Right renal cortex interstitium (tissue), 3 donors: ENCODE results near the gene ICE2. TPM values are rescaled to one million over a fixed set of nuclear protein-coding genes. Genes with fewer than 3 reads are reported as not detected.
"Not testable (repeated sequence)": the region's sequence is repeated elsewhere in the genome, so short reads cannot be mapped to it uniquely, and the experiment has no call there.

Experiments
- DNase-seq, 3 donors: peaks; one replicate each; pipeline ENCODE4 v3.0.0-alpha.2; 2013; ENCODE audit warnings: low read depth in 3 of 3, low spot score in 2 of 3
- polyA plus RNA-seq, 3 donors: library from polyadenylated mRNA; unstranded; fragments of 120-200 nt; gene quantifications; one replicate each; pipeline ENCODE4 v1.2.1, GENCODE V29; 2013; ENCODE audit not compliant: insufficient read length in 3 of 3

ICE2 gene
- polyA plus RNA-seq, 3 donors: 78.0 to 85.7 (median 83.5) TPM

- DNase-seq: no peak
Measured at GRCh38 chr15:60411774-60412425, 67.0 kb downstream of the ICE2 start.

- DNase-seq: not testable (repeated sequence)
Measured at GRCh38 chr15:60410350-60410749, 68.6 kb downstream of the ICE2 start.

GRCh38 chr15:60408463-60408981 lies 70.4 kb downstream of the ICE2 start:
- DNase-seq: no peak

- DNase-seq: no peak
Measured at GRCh38 chr15:60407415-60407805, 71.5 kb downstream of the ICE2 start.

GRCh38 chr15:60406513-60407414 lies 72.2 kb downstream of the ICE2 start:
- DNase-seq: no peak

- DNase-seq: no peak
Measured at GRCh38 chr15:60405399-60405798, 73.5 kb downstream of the ICE2 start.

- not testable (repeated sequence) for DNase-seq
Measured at GRCh38 chr15:60404351-60404750, 74.6 kb downstream of the ICE2 start.

- no peak for DNase-seq
Measured at GRCh38 chr15:60400944-60401343, 78.0 kb downstream of the ICE2 start.

GRCh38 chr15:60399931-60400330 lies 79.0 kb downstream of the ICE2 start:
- DNase-seq: no peak

- no peak for DNase-seq
Measured at GRCh38 chr15:60399246-60399915, 79.6 kb downstream of the ICE2 start.

- DNase-seq: peak in 2 of 3 donors; percentile 45 to 54
Measured at GRCh38 chr15:60397772-60398445, 81.0 kb downstream of the ICE2 start, which contains the start of gene ANXA2. ANXA2 (minus strand) TSS chr15:60397986; CDS start chr15:60386075, 11,911 bp downstream.

GRCh38 chr15:60396958-60397771 lies 81.8 kb downstream of the ICE2 start:
- DNase-seq: peak in 1 of 3 donors; percentile 23

- no peak for DNase-seq
Measured at GRCh38 chr15:60396560-60396957, 82.4 kb downstream of the ICE2 start.

- no peak for DNase-seq
Measured at GRCh38 chr15:60396100-60396499, 82.8 kb downstream of the ICE2 start.

GRCh38 chr15:60395276-60396011 lies 83.5 kb downstream of the ICE2 start:
- no peak for DNase-seq

- DNase-seq: no peak
Measured at GRCh38 chr15:60394689-60395097, 84.2 kb downstream of the ICE2 start.

GRCh38 chr15:60392986-60393790 lies 85.8 kb downstream of the ICE2 start:
- peak in 2 of 3 donors; percentile 66 to 68 for DNase-seq

- peak in 1 of 3 donors; percentile 44 for DNase-seq
Measured at GRCh38 chr15:60392601-60392985, 86.3 kb downstream of the ICE2 start.
